ENCODE data around the gene FNBP1L. TPM values are rescaled to one million over a fixed set of nuclear protein-coding genes. Genes with fewer than 3 reads are reported as not detected.

FNBP1L gene
- total RNA-seq, 1 experiment from 2014 or later = 119 TPM

- H2BK120ac ChIP-seq (ENCODE audit: low read depth, low read length, poor library complexity, severe bottlenecking) = no peak overlapping the region
- H3K4ac ChIP-seq (ENCODE audit: low read depth, low read length) = no peak overlapping the region
- no peaks in the 10 kb centered on the region for H3K4me1 ChIP-seq (ENCODE audit: insufficient read depth, low read length)
- no peak overlapping the region for H3K27ac ChIP-seq (ENCODE audit: insufficient read length, low read depth, low read length)
- Mint-ChIP-seq H3K36me3 (ENCODE audit: insufficient read depth in 1 of 3, low read depth in 3 of 3) (peaks cover 23 to 60% (median 55%) of the 10 kb centered on the region in 3 experiments; a peak in 6 of 7 replicates), H3K9me3 (peaks cover 0 to 4% of the 10 kb centered on the region in 2 experiments; a peak in 1 of 5 replicates), H3K27me3 (ENCODE audit: low read depth) (no peaks in the 10 kb centered on the region), H3K4me3 (no peak overlapping the region), H3K27ac (no peak overlapping the region), H3K4me1 (no peaks in the 10 kb centered on the region)
- no peaks in the 10 kb centered on the region for H3K23me2 ChIP-seq (ENCODE audit: insufficient read length, low read depth, low read length, poor library complexity, severe bottlenecking)
- H4K8ac ChIP-seq (replicated peaks; ENCODE audit: insufficient read length, low read depth, low read length) = no peak overlapping the region
- H4K91ac ChIP-seq (ENCODE audit: insufficient read length, low read depth, low read length) = no peak overlapping the region
- no peak overlapping the region for H2BK12ac ChIP-seq (ENCODE audit: insufficient read length, low read depth, low read length)
- TF ChIP-seq CTCF (conservative IDR thresholded peaks at IDR 0.05) = no peak
- no peak overlapping the region for H3K9ac ChIP-seq (ENCODE audit: extremely low read depth, insufficient read length, low read length)
- H3K27me3 ChIP-seq (ENCODE audit: insufficient read depth, low read length) = no peaks in the 10 kb centered on the region
- H2BK15ac ChIP-seq (ENCODE audit: low read depth, low read length) = no peak overlapping the region
- no peaks in the 10 kb centered on the region for H3K9me3 ChIP-seq (ENCODE audit: control insufficient read depth, low read depth, low read length)
- no peak overlapping the region for H4K5ac ChIP-seq (ENCODE audit: insufficient read length, low read depth, low read length)
- no peak overlapping the region for H3K18ac ChIP-seq (ENCODE audit: insufficient read length, low read depth, low read length)
- no peak overlapping the region for H3K56ac ChIP-seq (ENCODE audit: insufficient read length, low read depth, low read length)
- H4K20me1 ChIP-seq (ENCODE audit: control insufficient read depth, insufficient read depth, insufficient read length) = no peaks in the 10 kb centered on the region
- H3T11ph ChIP-seq (ENCODE audit: low read length) = no peak overlapping the region
- no peak overlapping the region for H2BK5ac ChIP-seq (ENCODE audit: insufficient read length, low read length)
- no peaks in the 10 kb centered on the region for H3K79me1 ChIP-seq (ENCODE audit: insufficient read depth, low read depth, low read length, poor library complexity, severe bottlenecking)
- H2AK5ac ChIP-seq (ENCODE audit: insufficient read length, low read length) = no peak overlapping the region
- no peak overlapping the region for H3K23ac ChIP-seq (ENCODE audit: insufficient read length, low read depth, low read length)
- no peak overlapping the region for H2BK20ac ChIP-seq (ENCODE audit: low read depth, low read length, poor library complexity, severe bottlenecking)
- H3K4me2 ChIP-seq (ENCODE audit: insufficient read depth, insufficient read length, low read length) = no peak overlapping the region
- H3K14ac ChIP-seq (ENCODE audit: insufficient read depth, low read length) = no peak overlapping the region
- H3K79me2 ChIP-seq (ENCODE audit: insufficient read depth, low read length) = no peaks in the 10 kb centered on the region
- H2AFZ ChIP-seq (ENCODE audit: low read length) = no peak overlapping the region
- no peak for DNase-seq
These were observed 111.8 kb downstream of the FNBP1L start for GRCh38 chr1:93559695-93560094.
